ENCODE data around the gene DDIT4. TPM values are rescaled to one million over a fixed set of nuclear protein-coding genes. Genes with fewer than 3 reads are reported as not detected.

DDIT4 gene
- total and polyA plus RNA-seq, 2 experiments from 2014 or later, result 114 to 136 TPM

DNA sequence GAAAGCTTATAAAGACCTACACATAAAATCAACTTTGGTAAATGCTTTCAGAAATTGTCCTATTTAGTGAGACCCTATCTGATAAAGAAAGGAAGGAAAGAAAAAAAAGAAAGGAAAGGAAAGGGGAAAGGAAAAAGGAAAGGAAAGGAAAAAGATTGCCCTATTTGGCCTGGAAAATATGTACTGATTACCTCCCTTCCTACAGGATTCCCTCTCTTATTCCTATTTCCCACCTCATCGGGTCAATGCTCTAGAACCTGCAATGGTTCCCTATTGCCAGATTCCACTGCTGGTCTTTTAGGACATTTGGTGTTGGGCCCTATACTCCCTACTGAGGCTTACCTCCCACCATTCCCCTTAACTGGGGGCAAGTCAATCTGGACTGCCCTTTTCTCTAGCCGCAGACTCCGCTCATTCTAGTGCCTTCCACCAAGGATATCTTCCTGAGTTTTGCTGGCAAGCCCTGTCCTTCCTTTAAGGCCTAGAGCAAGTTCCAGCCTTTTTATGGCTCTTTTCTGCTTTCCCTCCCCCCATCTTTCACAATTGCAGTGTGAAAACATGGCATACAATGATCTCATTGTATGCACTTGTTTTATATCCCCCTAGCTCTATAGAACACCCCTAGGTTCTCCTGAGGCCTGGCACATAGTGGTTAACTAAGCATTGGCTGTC lies 4.4 kb downstream of the DDIT4 start:
- Mint-ChIP-seq H3K4me1 (peaks cover 24% of the 10 kb centered on the region), H3K36me3 (ENCODE audit: low read depth) (peaks cover 28% of the 10 kb centered on the region), H3K4me3 (no peak overlapping the region), H3K27ac (no peak overlapping the region), H3K9me3 (no peaks in the 10 kb centered on the region), H3K27me3 (ENCODE audit: insufficient read depth, low read depth, poor library complexity) (peaks cover 18% of the 10 kb centered on the region)
- Histone ChIP-seq H3F3A (replicated peaks; ENCODE audit: low read depth) (peaks cover 19% of the 10 kb centered on the region; the same call in 1 of the 2 replicates), H3K9me2 (ENCODE audit: insufficient read depth) (no peaks in the 10 kb centered on the region), H3K4me2 (no peak overlapping the region), H3K4me3 (no peak overlapping the region), H3K27ac (ENCODE audit: low read depth) (no peak overlapping the region; the same call in 1 of the 2 replicates), H2AFZ (no peak overlapping the region), H3K79me2 (replicated peaks; ENCODE audit: insufficient read depth) (peaks cover 22% of the 10 kb centered on the region), H3K27me3 (ENCODE audit: insufficient read depth) (no peaks in the 10 kb centered on the region), H3K36me3 (ENCODE audit: insufficient read depth) (peaks cover 6% of the 10 kb centered on the region), H3K4me1 (ENCODE audit: insufficient read depth) (peaks cover 13% of the 10 kb centered on the region), H4K20me1 (replicated peaks; ENCODE audit: insufficient read depth) (peaks cover 10% of the 10 kb centered on the region)
- TF ChIP-seq JUNB (IDR thresholded peaks at IDR 0.05; ENCODE audit: unreplicated experiment) (no peak), POLR2AphosphoS5 (IDR thresholded peaks at IDR 0.05; ENCODE audit: low read depth) (no peak), EZH2 (IDR thresholded peaks at IDR 0.05; ENCODE audit: low read depth, unreplicated experiment) (no peak), NANOG (IDR thresholded peaks at IDR 0.05; ENCODE audit: borderline replicate concordance) (no peak), CREB1 (CRISPR knock-in tag; IDR thresholded peaks at IDR 0.05; ENCODE audit: low read depth) (no peak), STAT1 (IDR thresholded peaks at IDR 0.05; ENCODE audit: unreplicated experiment) (no peak), EZH2phosphoT487 (IDR thresholded peaks at IDR 0.05; ENCODE audit: unreplicated experiment) (no peak)
- TF ChIP-seq, protein P1, sequence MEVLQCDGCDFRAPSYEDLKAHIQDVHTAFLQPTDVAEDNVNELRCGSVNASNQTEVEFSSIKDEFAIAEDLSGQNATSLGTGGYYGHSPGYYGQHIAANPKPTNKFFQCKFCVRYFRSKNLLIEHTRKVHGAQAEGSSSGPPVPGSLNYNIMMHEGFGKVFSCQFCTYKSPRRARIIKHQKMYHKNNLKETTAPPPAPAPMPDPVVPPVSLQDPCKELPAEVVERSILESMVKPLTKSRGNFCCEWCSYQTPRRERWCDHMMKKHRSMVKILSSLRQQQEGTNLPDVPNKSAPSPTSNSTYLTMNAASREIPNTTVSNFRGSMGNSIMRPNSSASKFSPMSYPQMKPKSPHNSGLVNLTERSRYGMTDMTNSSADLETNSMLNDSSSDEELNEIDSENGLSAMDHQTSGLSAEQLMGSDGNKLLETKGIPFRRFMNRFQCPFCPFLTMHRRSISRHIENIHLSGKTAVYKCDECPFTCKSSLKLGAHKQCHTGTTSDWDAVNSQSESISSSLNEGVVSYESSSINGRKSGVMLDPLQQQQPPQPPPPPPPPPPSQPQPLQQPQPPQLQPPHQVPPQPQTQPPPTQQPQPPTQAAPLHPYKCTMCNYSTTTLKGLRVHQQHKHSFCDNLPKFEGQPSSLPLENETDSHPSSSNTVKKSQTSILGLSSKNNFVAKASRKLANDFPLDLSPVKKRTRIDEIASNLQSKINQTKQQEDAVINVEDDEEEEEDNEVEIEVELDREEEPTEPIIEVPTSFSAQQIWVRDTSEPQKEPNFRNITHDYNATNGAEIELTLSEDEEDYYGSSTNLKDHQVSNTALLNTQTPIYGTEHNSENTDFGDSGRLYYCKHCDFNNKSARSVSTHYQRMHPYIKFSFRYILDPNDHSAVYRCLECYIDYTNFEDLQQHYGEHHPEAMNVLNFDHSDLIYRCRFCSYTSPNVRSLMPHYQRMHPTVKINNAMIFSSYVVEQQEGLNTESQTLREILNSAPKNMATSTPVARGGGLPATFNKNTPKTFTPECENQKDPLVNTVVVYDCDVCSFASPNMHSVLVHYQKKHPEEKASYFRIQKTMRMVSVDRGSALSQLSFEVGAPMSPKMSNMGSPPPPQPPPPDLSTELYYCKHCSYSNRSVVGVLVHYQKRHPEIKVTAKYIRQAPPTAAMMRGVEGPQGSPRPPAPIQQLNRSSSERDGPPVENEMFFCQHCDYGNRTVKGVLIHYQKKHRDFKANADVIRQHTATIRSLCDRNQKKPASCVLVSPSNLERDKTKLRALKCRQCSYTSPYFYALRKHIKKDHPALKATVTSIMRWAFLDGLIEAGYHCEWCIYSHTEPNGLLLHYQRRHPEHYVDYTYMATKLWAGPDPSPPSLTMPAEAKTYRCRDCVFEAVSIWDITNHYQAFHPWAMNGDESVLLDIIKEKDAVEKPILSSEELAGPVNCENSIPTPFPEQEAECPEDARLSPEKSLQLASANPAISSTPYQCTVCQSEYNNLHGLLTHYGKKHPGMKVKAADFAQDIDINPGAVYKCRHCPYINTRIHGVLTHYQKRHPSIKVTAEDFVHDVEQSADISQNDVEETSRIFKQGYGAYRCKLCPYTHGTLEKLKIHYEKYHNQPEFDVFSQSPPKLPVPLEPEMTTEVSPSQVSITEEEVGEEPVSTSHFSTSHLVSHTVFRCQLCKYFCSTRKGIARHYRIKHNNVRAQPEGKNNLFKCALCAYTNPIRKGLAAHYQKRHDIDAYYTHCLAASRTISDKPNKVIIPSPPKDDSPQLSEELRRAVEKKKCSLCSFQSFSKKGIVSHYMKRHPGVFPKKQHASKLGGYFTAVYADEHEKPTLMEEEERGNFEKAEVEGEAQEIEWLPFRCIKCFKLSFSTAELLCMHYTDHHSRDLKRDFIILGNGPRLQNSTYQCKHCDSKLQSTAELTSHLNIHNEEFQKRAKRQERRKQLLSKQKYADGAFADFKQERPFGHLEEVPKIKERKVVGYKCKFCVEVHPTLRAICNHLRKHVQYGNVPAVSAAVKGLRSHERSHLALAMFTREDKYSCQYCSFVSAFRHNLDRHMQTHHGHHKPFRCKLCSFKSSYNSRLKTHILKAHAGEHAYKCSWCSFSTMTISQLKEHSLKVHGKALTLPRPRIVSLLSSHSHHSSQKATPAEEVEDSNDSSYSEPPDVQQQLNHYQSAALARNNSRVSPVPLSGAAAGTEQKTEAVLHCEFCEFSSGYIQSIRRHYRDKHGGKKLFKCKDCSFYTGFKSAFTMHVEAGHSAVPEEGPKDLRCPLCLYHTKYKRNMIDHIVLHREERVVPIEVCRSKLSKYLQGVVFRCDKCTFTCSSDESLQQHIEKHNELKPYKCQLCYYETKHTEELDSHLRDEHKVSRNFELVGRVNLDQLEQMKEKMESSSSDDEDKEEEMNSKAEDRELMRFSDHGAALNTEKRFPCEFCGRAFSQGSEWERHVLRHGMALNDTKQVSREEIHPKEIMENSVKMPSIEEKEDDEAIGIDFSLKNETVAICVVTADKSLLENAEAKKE (CRISPR knock-in tag; IDR thresholded peaks at IDR 0.05), result no peak
- TF ChIP-seq, protein P2, sequence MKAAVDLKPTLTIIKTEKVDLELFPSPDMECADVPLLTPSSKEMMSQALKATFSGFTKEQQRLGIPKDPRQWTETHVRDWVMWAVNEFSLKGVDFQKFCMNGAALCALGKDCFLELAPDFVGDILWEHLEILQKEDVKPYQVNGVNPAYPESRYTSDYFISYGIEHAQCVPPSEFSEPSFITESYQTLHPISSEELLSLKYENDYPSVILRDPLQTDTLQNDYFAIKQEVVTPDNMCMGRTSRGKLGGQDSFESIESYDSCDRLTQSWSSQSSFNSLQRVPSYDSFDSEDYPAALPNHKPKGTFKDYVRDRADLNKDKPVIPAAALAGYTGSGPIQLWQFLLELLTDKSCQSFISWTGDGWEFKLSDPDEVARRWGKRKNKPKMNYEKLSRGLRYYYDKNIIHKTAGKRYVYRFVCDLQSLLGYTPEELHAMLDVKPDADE (IDR thresholded peaks at IDR 0.05), result no peak
- TF ChIP-seq, protein P3, sequence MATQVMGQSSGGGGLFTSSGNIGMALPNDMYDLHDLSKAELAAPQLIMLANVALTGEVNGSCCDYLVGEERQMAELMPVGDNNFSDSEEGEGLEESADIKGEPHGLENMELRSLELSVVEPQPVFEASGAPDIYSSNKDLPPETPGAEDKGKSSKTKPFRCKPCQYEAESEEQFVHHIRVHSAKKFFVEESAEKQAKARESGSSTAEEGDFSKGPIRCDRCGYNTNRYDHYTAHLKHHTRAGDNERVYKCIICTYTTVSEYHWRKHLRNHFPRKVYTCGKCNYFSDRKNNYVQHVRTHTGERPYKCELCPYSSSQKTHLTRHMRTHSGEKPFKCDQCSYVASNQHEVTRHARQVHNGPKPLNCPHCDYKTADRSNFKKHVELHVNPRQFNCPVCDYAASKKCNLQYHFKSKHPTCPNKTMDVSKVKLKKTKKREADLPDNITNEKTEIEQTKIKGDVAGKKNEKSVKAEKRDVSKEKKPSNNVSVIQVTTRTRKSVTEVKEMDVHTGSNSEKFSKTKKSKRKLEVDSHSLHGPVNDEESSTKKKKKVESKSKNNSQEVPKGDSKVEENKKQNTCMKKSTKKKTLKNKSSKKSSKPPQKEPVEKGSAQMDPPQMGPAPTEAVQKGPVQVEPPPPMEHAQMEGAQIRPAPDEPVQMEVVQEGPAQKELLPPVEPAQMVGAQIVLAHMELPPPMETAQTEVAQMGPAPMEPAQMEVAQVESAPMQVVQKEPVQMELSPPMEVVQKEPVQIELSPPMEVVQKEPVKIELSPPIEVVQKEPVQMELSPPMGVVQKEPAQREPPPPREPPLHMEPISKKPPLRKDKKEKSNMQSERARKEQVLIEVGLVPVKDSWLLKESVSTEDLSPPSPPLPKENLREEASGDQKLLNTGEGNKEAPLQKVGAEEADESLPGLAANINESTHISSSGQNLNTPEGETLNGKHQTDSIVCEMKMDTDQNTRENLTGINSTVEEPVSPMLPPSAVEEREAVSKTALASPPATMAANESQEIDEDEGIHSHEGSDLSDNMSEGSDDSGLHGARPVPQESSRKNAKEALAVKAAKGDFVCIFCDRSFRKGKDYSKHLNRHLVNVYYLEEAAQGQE (IDR thresholded peaks at IDR 0.05; ENCODE audit: unreplicated experiment), result no peak
- ATAC-seq (no peak), DNase-seq (ENCODE audit: low spot score) (no peak)

All from GM23338 (cell line).